SHP77 (cell line): ENCODE measurements around the gene GPX4.

Source experiments
- DNase-seq, 2 experiments: peaks; one replicate each; lab custom pipeline; 2025; lab: John Stamatoyannopoulos, UW

The GPX4 gene

GRCh38 chr19:1149259-1150045, 45.7 kb downstream of the GPX4 start:
- no peak for DNase-seq

- no peak for DNase-seq
Measured at GRCh38 chr19:1150333-1151036, 46.7 kb downstream of the GPX4 start.

GRCh38 chr19:1151037-1151724, 47.4 kb downstream of the GPX4 start:
- DNase-seq: no peak

- no peak for DNase-seq
Measured at GRCh38 chr19:1151917-1152587, 48.3 kb downstream of the GPX4 start.

- no peak for DNase-seq
Measured at GRCh38 chr19:1153891-1154730, 50.3 kb downstream of the GPX4 start.

GRCh38 chr19:1154731-1155351, 51.0 kb downstream of the GPX4 start:
- DNase-seq: no peak

GRCh38 chr19:1155352-1156304, 51.8 kb downstream of the GPX4 start:
- DNase-seq: no peak
